GM23338 (cell line): ENCODE results near the gene TFPI. TPM values are rescaled to one million over a fixed set of nuclear protein-coding genes. Genes with fewer than 3 reads are reported as not detected.

ENCODE experiments used
- ATAC-seq: fragments of 200-7000 bp; cut with Tn5 transposase; 3 replicates; pipeline ENCODE4 v1.9.1; 2020
- DNase-seq: peaks from one replicate; pipeline ENCODE4 v3.0.0-alpha.2; 2015; ENCODE audit warnings: low spot score
- H2AFZ ChIP-seq: fragments of 200-600 bp; sonication (generic); 2 replicates; pipeline ENCODE4 v1.8.0; 2016; ENCODE audit warnings: antibody characterized with exemption, mild to moderate bottlenecking, moderate library complexity
- H3F3A ChIP-seq: fragments of 200-600 bp; sonication (generic); replicated peaks from 2 replicates; pipeline ENCODE4 v1.8.0; 2017; ENCODE audit warnings: antibody characterized with exemption, mixed run types, low read depth
- H3K27ac ChIP-seq: fragments of 200-600 bp; sonication (generic); 2 replicates; pipeline ENCODE4 v1.6.1; 2016; ENCODE audit warnings: low read depth
- H3K27me3 ChIP-seq: fragments of 200-600 bp; sonication (generic); 2 replicates; pipeline ENCODE4 v1.8.0; 2016; ENCODE audit warnings: mild to moderate bottlenecking, mixed run types, moderate library complexity; ENCODE audit not compliant: insufficient read depth
- H3K36me3 ChIP-seq: fragments of 200-600 bp; sonication (generic); 2 replicates; pipeline ENCODE4 v1.8.0; 2016; ENCODE audit warnings: mild to moderate bottlenecking; ENCODE audit not compliant: insufficient read depth
- H3K4me1 ChIP-seq: fragments of 200-600 bp; sonication (generic); 2 replicates; pipeline ENCODE4 v1.8.0; 2016; ENCODE audit warnings: mild to moderate bottlenecking, moderate library complexity; ENCODE audit not compliant: insufficient read depth
- H3K4me2 ChIP-seq: fragments of 200-600 bp; sonication (generic); 2 replicates; pipeline ENCODE4 v1.7.1; 2017; ENCODE audit warnings: mixed run types
- H3K4me3 ChIP-seq: fragments of 200-600 bp; sonication (generic); 2 replicates; pipeline ENCODE4 v1.6.1; 2016; ENCODE audit warnings: mixed run types
- H3K79me2 ChIP-seq: fragments of 200-600 bp; sonication (generic); replicated peaks from 2 replicates; pipeline ENCODE4 v1.8.0; 2017; ENCODE audit warnings: mild to moderate bottlenecking; ENCODE audit not compliant: insufficient read depth
- H3K9me2 ChIP-seq: fragments of 200-600 bp; sonication (generic); 2 replicates; pipeline ENCODE4 v1.8.0; 2017; ENCODE audit not compliant: insufficient read depth
- H4K20me1 ChIP-seq: fragments of 200-600 bp; sonication (generic); replicated peaks from 2 replicates; pipeline ENCODE4 v1.8.0; 2017; ENCODE audit warnings: mild to moderate bottlenecking; ENCODE audit not compliant: insufficient read depth
- H3K27ac Mint-ChIP-seq: 2 replicates; pipeline ENCODE4 v1.8.0; 2020; ENCODE audit warnings: inconsistent platforms, mild to moderate bottlenecking, moderate library complexity, mixed read lengths
- H3K27me3 Mint-ChIP-seq: 3 replicates; pipeline ENCODE4 v1.8.0; 2022; ENCODE audit warnings: low read depth, mild to moderate bottlenecking, moderate library complexity, mixed read lengths, inconsistent platforms; ENCODE audit not compliant: insufficient read depth, poor library complexity
- H3K36me3 Mint-ChIP-seq: 3 replicates; pipeline ENCODE4 v1.8.0; 2021; ENCODE audit warnings: low read depth, mild to moderate bottlenecking, inconsistent platforms, moderate library complexity, mixed read lengths
- H3K4me1 Mint-ChIP-seq: 3 replicates; pipeline ENCODE4 v1.8.0; 2020; ENCODE audit warnings: mild to moderate bottlenecking, inconsistent platforms, mixed read lengths
- H3K4me3 Mint-ChIP-seq: 3 replicates; pipeline ENCODE4 v1.8.0; 2021; ENCODE audit warnings: moderate library complexity, mild to moderate bottlenecking, inconsistent platforms, mixed read lengths
- H3K9me3 Mint-ChIP-seq: 3 replicates; pipeline ENCODE4 v1.8.0; 2020; ENCODE audit warnings: moderate library complexity, mild to moderate bottlenecking, inconsistent platforms, mixed read lengths
- CREB1 ChIP-seq: fragments of 250-450 bp; sonication (Bioruptor Pico); IDR thresholded peaks from 2 replicates; pipeline ENCODE4 v1.5.0; 2020; ENCODE audit warnings: low read depth, mild to moderate bottlenecking, moderate library complexity
- EZH2 ChIP-seq: fragments of 200-600 bp; sonication (generic); IDR thresholded peaks from one replicate; pipeline ENCODE4 v1.8.0; 2017; ENCODE audit warnings: antibody characterized with exemption, mild to moderate bottlenecking, low read depth; ENCODE audit not compliant: unreplicated experiment
- JUNB ChIP-seq: IDR thresholded peaks from one replicate; pipeline ENCODE4 v1.6.1; 2016; ENCODE audit warnings: antibody characterized with exemption; ENCODE audit not compliant: unreplicated experiment
- NANOG ChIP-seq: IDR thresholded peaks from 2 replicates; pipeline ENCODE4 v1.6.1; 2016; ENCODE audit warnings: antibody characterized with exemption, borderline replicate concordance
- ZNF114 ChIP-seq: fragments of 250-450 bp; sonication (Bioruptor Pico); IDR thresholded peaks from 2 replicates; pipeline ENCODE4 v1.5.0; 2020; ENCODE audit warnings: mild to moderate bottlenecking, moderate library complexity
- polyA plus RNA-seq: library from polyadenylated mRNA; unstranded; fragments of >200 nt; fragmentation: Nextera tagmentation; extraction: Ambion mirVana; gene quantifications from 2 replicates; pipeline ENCODE4 v1.2.1, GENCODE V29; 2016
- total RNA-seq: library from RNA; depleted of rRNA; stranded (reverse); fragments of >200 nt; shearing (Covaris generic); gene quantifications from 2 replicates; pipeline ENCODE4 v1.2.3, GENCODE V29; 2014
- TF ChIP-seq, protein P1 (sequence below): IDR thresholded peaks from one replicate; pipeline ENCODE4 v1.6.1; 2018; ENCODE audit warnings: antibody characterized with exemption; ENCODE audit not compliant: unreplicated experiment
- TF ChIP-seq, protein P2 (sequence below): IDR thresholded peaks from 2 replicates; pipeline ENCODE4 v1.6.1; 2016; ENCODE audit warnings: antibody characterized with exemption
- TF ChIP-seq, protein P3 (sequence below): fragments of 250-450 bp; sonication (Bioruptor Pico); IDR thresholded peaks from 2 replicates; pipeline ENCODE4 v1.5.0; 2020; ENCODE audit warnings: mild to moderate bottlenecking, moderate library complexity

The TFPI gene
- total and polyA plus RNA-seq, 2 experiments from 2014 or later, result 1.8 to 1.9 TPM

DNA sequence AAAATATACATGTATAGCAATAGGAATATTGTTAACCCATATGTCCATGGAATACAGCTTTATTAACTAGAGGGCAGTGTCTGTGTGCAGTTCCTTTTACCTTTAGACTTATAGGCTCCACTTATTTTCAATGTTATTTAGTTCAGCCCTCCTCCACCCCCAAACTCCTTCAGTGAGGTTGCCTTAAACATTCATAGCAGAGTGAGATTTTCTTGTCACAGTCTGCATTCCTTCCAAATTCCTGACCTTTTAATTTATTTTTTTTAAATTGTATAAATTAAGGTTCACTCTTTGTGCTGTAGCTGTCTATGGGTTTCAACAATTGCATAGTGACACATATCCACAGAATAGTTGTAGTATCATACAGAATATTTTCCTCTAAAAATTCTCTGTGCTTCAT, 30.9 kb downstream of the TFPI start:
- Histone ChIP-seq H3K27ac (no peak overlapping the region), H3K4me3 (no peak overlapping the region), H3K9me2 (peaks cover 9% of the 10 kb centered on the region; the same call in 1 of the 2 replicates), H3K4me1 (peaks cover 17% of the 10 kb centered on the region), H3K36me3 (no peaks in the 10 kb centered on the region; the same call in 1 of the 2 replicates), H4K20me1 (no peaks in the 10 kb centered on the region), H3F3A (no peaks in the 10 kb centered on the region), H3K4me2 (no peak overlapping the region), H3K79me2 (no peaks in the 10 kb centered on the region; the same call in 1 of the 2 replicates), H3K27me3 (no peaks in the 10 kb centered on the region), H2AFZ (no peak overlapping the region)
- Mint-ChIP-seq H3K27ac (no peak overlapping the region), H3K4me1 (peaks cover 22% of the 10 kb centered on the region), H3K4me3 (no peak overlapping the region), H3K27me3 (no peaks in the 10 kb centered on the region), H3K36me3 (peaks cover 14% of the 10 kb centered on the region), H3K9me3 (peaks cover 9% of the 10 kb centered on the region; the same call in 2 of the 3 replicates)
- DNase-seq (no peak), ATAC-seq (no peak)
- TF ChIP-seq, protein P1, sequence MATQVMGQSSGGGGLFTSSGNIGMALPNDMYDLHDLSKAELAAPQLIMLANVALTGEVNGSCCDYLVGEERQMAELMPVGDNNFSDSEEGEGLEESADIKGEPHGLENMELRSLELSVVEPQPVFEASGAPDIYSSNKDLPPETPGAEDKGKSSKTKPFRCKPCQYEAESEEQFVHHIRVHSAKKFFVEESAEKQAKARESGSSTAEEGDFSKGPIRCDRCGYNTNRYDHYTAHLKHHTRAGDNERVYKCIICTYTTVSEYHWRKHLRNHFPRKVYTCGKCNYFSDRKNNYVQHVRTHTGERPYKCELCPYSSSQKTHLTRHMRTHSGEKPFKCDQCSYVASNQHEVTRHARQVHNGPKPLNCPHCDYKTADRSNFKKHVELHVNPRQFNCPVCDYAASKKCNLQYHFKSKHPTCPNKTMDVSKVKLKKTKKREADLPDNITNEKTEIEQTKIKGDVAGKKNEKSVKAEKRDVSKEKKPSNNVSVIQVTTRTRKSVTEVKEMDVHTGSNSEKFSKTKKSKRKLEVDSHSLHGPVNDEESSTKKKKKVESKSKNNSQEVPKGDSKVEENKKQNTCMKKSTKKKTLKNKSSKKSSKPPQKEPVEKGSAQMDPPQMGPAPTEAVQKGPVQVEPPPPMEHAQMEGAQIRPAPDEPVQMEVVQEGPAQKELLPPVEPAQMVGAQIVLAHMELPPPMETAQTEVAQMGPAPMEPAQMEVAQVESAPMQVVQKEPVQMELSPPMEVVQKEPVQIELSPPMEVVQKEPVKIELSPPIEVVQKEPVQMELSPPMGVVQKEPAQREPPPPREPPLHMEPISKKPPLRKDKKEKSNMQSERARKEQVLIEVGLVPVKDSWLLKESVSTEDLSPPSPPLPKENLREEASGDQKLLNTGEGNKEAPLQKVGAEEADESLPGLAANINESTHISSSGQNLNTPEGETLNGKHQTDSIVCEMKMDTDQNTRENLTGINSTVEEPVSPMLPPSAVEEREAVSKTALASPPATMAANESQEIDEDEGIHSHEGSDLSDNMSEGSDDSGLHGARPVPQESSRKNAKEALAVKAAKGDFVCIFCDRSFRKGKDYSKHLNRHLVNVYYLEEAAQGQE, result no peak
- TF ChIP-seq EZH2 (no peak), NANOG (no peak), JUNB (no peak), ZNF114 (CRISPR knock-in tag) (no peak), CREB1 (CRISPR knock-in tag) (no peak)
- TF ChIP-seq, protein P2, sequence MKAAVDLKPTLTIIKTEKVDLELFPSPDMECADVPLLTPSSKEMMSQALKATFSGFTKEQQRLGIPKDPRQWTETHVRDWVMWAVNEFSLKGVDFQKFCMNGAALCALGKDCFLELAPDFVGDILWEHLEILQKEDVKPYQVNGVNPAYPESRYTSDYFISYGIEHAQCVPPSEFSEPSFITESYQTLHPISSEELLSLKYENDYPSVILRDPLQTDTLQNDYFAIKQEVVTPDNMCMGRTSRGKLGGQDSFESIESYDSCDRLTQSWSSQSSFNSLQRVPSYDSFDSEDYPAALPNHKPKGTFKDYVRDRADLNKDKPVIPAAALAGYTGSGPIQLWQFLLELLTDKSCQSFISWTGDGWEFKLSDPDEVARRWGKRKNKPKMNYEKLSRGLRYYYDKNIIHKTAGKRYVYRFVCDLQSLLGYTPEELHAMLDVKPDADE, result no peak
- TF ChIP-seq, protein P3, sequence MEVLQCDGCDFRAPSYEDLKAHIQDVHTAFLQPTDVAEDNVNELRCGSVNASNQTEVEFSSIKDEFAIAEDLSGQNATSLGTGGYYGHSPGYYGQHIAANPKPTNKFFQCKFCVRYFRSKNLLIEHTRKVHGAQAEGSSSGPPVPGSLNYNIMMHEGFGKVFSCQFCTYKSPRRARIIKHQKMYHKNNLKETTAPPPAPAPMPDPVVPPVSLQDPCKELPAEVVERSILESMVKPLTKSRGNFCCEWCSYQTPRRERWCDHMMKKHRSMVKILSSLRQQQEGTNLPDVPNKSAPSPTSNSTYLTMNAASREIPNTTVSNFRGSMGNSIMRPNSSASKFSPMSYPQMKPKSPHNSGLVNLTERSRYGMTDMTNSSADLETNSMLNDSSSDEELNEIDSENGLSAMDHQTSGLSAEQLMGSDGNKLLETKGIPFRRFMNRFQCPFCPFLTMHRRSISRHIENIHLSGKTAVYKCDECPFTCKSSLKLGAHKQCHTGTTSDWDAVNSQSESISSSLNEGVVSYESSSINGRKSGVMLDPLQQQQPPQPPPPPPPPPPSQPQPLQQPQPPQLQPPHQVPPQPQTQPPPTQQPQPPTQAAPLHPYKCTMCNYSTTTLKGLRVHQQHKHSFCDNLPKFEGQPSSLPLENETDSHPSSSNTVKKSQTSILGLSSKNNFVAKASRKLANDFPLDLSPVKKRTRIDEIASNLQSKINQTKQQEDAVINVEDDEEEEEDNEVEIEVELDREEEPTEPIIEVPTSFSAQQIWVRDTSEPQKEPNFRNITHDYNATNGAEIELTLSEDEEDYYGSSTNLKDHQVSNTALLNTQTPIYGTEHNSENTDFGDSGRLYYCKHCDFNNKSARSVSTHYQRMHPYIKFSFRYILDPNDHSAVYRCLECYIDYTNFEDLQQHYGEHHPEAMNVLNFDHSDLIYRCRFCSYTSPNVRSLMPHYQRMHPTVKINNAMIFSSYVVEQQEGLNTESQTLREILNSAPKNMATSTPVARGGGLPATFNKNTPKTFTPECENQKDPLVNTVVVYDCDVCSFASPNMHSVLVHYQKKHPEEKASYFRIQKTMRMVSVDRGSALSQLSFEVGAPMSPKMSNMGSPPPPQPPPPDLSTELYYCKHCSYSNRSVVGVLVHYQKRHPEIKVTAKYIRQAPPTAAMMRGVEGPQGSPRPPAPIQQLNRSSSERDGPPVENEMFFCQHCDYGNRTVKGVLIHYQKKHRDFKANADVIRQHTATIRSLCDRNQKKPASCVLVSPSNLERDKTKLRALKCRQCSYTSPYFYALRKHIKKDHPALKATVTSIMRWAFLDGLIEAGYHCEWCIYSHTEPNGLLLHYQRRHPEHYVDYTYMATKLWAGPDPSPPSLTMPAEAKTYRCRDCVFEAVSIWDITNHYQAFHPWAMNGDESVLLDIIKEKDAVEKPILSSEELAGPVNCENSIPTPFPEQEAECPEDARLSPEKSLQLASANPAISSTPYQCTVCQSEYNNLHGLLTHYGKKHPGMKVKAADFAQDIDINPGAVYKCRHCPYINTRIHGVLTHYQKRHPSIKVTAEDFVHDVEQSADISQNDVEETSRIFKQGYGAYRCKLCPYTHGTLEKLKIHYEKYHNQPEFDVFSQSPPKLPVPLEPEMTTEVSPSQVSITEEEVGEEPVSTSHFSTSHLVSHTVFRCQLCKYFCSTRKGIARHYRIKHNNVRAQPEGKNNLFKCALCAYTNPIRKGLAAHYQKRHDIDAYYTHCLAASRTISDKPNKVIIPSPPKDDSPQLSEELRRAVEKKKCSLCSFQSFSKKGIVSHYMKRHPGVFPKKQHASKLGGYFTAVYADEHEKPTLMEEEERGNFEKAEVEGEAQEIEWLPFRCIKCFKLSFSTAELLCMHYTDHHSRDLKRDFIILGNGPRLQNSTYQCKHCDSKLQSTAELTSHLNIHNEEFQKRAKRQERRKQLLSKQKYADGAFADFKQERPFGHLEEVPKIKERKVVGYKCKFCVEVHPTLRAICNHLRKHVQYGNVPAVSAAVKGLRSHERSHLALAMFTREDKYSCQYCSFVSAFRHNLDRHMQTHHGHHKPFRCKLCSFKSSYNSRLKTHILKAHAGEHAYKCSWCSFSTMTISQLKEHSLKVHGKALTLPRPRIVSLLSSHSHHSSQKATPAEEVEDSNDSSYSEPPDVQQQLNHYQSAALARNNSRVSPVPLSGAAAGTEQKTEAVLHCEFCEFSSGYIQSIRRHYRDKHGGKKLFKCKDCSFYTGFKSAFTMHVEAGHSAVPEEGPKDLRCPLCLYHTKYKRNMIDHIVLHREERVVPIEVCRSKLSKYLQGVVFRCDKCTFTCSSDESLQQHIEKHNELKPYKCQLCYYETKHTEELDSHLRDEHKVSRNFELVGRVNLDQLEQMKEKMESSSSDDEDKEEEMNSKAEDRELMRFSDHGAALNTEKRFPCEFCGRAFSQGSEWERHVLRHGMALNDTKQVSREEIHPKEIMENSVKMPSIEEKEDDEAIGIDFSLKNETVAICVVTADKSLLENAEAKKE, result no peak
